Body of pancreas (tissue), 4 donors: Measurements from ENCODE around the gene RPS19BP1.

Source experiments
- CTCF ChIP-seq, 7 experiments: fragments of 450-650 bp in 4 of 7; fragments of 200-600 bp in 3 of 7; sonication (generic) in 3 of 7; IDR thresholded peaks; one replicate each; pipeline ENCODE4 v1.5.1; 2016 to 2019; ENCODE audit warnings: antibody characterized with exemption in 7 of 7
- POLR2A ChIP-seq, 3 donors: fragments of 450-650 bp; IDR thresholded peaks; one replicate each; pipeline ENCODE4 v1.6.1; 2016; ENCODE audit warnings: antibody characterized with exemption in 3 of 3, mild to moderate bottlenecking in 2 of 3

DNA sequence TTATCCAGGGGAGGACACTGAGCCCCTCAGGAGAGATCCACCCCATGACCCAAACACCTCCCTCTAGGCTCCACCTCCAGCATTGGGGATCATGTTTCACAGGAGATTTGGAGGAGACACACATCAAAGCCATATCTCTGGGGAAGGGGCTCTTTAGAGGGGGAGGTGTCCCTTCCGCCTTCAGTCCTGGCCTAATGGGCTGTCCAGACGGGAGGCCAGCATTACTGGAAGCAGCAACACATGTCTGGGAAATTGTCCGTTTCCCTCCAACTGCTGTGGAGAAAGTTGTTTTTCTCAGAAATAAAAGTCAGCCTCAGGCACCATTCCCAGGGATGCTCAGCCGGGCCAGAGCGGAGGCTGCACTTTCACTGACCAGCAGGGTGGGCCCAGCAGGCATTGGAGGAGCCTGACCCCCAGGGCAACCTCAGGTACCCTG lies 47.5 kb upstream of the RPS19BP1 start:
- TF ChIP-seq CTCF (IDR thresholded peaks at IDR 0.05) (no peak), POLR2A (IDR thresholded peaks at IDR 0.05) (no peak)
